HCT116 (cell line): ENCODE data around the gene BLID. TPM values are rescaled to one million over a fixed set of nuclear protein-coding genes. Genes with fewer than 3 reads are reported as not detected.

Source experiments
- ATAC-seq: fragments of 200-7000 bp; cut with Tn5 transposase; 2 replicates; pipeline ENCODE4 v1.9.1; 2020; ENCODE audit warnings: mild to moderate bottlenecking, moderate library complexity
- BruUV-seq: library from RNA; stranded (reverse); fragments of 400-500 nt; replicated peaks from 2 replicates; lab custom pipeline; 2021; lab: Mats Ljungman, UMichigan
- CTCF ChIA-PET: fragments of 300-600 bp; sonication (Branson Sonifier 250); formaldehyde crosslinking; loops from one replicate; lab custom pipeline; 2021; ENCODE audit warnings: antibody characterized with exemption; lab: Charles Lee
- POLR2A ChIA-PET: fragments of 300-600, 350-600 bp; sonication (Branson Sonifier 250); formaldehyde crosslinking; loops from one replicate; lab custom pipeline; 2021; ENCODE audit warnings: antibody characterized with exemption; lab: Charles Lee
- RAD21 ChIA-PET, 2 experiments: fragments of 300-600 bp; sonication (Branson Sonifier 250); formaldehyde crosslinking; loops; one replicate each; lab custom pipeline; 2023; ENCODE audit warnings: low total read pairs in 2 of 2; ENCODE audit not compliant: uncharacterized antibody in 2 of 2, unreplicated experiment in 2 of 2, low non-redundant PET in 1 of 2; lab: Charles Lee
- DNase-seq: peaks from one replicate; pipeline ENCODE4 v3.0.0-alpha.2; 2010; ENCODE audit warnings: low read depth, low spot score
- H2AFZ ChIP-seq: fragments of 200-600 bp; shearing (Covaris generic), sonication (generic); 2 replicates; pipeline ENCODE4 v1.6.1; 2017; ENCODE audit warnings: low read depth, mixed run types, mixed read lengths, antibody characterized with exemption, low read length; ENCODE audit not compliant: poor library complexity, severe bottlenecking
- H3K27ac ChIP-seq: 2 replicates; pipeline ENCODE4 v1.5.1; 2012; ENCODE audit warnings: low read depth, low read length
- H3K27me3 ChIP-seq: fragments of 200-600 bp; sonication (generic); 2 replicates; pipeline ENCODE4 v1.6.1; 2016; ENCODE audit warnings: mixed run types, low read length, mixed read lengths; ENCODE audit not compliant: insufficient read depth
- H3K36me3 ChIP-seq, 2 experiments: fragments of 200-500 bp in 1 of 2; fragments of 200-600 bp in 1 of 2; sonication (Bioruptor generic) in 1 of 2; sonication (generic) in 1 of 2; 2 replicates each; pipeline versions ENCODE4 v1.5.1 to v1.6.1; 2014 to 2016; ENCODE audit warnings: low read length in 2 of 2, inconsistent platforms in 1 of 2, mixed read lengths in 1 of 2, mixed run types in 1 of 2; ENCODE audit not compliant: insufficient read depth in 2 of 2, control insufficient read depth in 1 of 2
- H3K4me1 ChIP-seq, 2 experiments: fragments of 200-600 bp in 1 of 2; sonication (generic) in 1 of 2; 2 replicates each; pipeline versions ENCODE4 v1.5.1 to v1.6.1; 2012 to 2017; ENCODE audit warnings: low read length in 2 of 2, inconsistent platforms in 1 of 2, mild to moderate bottlenecking in 1 of 2, mixed read lengths in 1 of 2, mixed run types in 1 of 2, moderate library complexity in 1 of 2; ENCODE audit not compliant: insufficient read depth in 2 of 2, control insufficient read depth in 1 of 2
- H3K4me2 ChIP-seq: fragments of 200-600 bp; sonication (generic); 2 replicates; pipeline ENCODE4 v1.6.1; 2017; ENCODE audit warnings: mixed run types, low read length, mixed read lengths
- H3K4me3 ChIP-seq, 2 experiments: fragments of 200-600 bp in 1 of 2; sonication (generic) in 1 of 2; replicated peaks in 1 of 2; 2 replicates each; pipeline ENCODE4 v1.5.1; 2011 to 2016; ENCODE audit warnings: low read length in 2 of 2, control low read depth in 1 of 2, low read depth in 1 of 2, mild to moderate bottlenecking in 1 of 2, mixed read lengths in 1 of 2, mixed run types in 1 of 2
- H3K79me2 ChIP-seq: fragments of 200-600 bp; sonication (generic); 2 replicates; pipeline ENCODE4 v1.6.1; 2017; ENCODE audit warnings: mild to moderate bottlenecking, mixed run types, low read length, moderate library complexity, mixed read lengths; ENCODE audit not compliant: insufficient read depth
- H3K9ac ChIP-seq: fragments of 200-600 bp; sonication (generic); 2 replicates; pipeline ENCODE4 v1.6.1; 2016; ENCODE audit warnings: low read length, mixed read lengths
- H3K9me2 ChIP-seq: fragments of 200-600 bp; sonication (generic), shearing (Covaris generic); 2 replicates; pipeline ENCODE4 v1.6.1; 2017; ENCODE audit warnings: mixed run types, mild to moderate bottlenecking, moderate library complexity; ENCODE audit not compliant: insufficient read depth
- H3K9me3 ChIP-seq, 2 experiments: fragments of 200-500 bp in 1 of 2; fragments of 200-600 bp in 1 of 2; sonication (Bioruptor generic) in 1 of 2; sonication (generic) in 1 of 2; 2 replicates each; pipeline ENCODE4 v1.6.1; 2014 to 2017; ENCODE audit warnings: low read length in 2 of 2, mixed read lengths in 2 of 2, inconsistent platforms in 1 of 2, low read depth in 1 of 2, mild to moderate bottlenecking in 1 of 2, mixed run types in 1 of 2, moderate library complexity in 1 of 2; ENCODE audit not compliant: control insufficient read depth in 1 of 2, insufficient read depth in 1 of 2
- H4K20me1 ChIP-seq: fragments of 200-600 bp; sonication (generic), shearing (Covaris generic); 2 replicates; pipeline ENCODE4 v1.6.1; 2017; ENCODE audit warnings: mixed run types, mild to moderate bottlenecking, moderate library complexity; ENCODE audit not compliant: insufficient read depth
- ATF3 ChIP-seq: IDR thresholded peaks from 2 replicates; pipeline ENCODE4 v1.6.1; 2012
- CEBPB ChIP-seq: IDR thresholded peaks from 2 replicates; pipeline ENCODE4 v1.6.1; 2012; ENCODE audit warnings: low read depth
- CTCF ChIP-seq, 3 experiments: fragments of 200-600 bp in 1 of 3; sonication (generic) in 1 of 3; IDR thresholded peaks in 2 of 3; conservative IDR thresholded peaks in 1 of 3; 2 replicates each; pipeline ENCODE4 v1.5.1; 2012 to 2017; ENCODE audit warnings: low read depth in 2 of 3, low read length in 2 of 3, antibody characterized with exemption in 1 of 3, borderline replicate concordance in 1 of 3, control low read depth in 1 of 3, mild to moderate bottlenecking in 1 of 3, mixed read lengths in 1 of 3, mixed run types in 1 of 3, moderate library complexity in 1 of 3; ENCODE audit not compliant: insufficient read depth in 1 of 3
- EGR1 ChIP-seq: IDR thresholded peaks from 2 replicates; pipeline ENCODE4 v1.6.1; 2012; ENCODE audit warnings: low read depth
- EZH2 ChIP-seq: fragments of 200-600 bp; sonication (generic); IDR thresholded peaks from 2 replicates; pipeline ENCODE4 v1.6.1; 2017; ENCODE audit warnings: antibody characterized with exemption, mixed run types
- FOSL1 ChIP-seq: IDR thresholded peaks from 2 replicates; pipeline ENCODE4 v1.6.1; 2012; ENCODE audit warnings: low read depth
- JUND ChIP-seq: IDR thresholded peaks from 2 replicates; pipeline ENCODE4 v1.6.1; 2012
- MAX ChIP-seq: IDR thresholded peaks from 2 replicates; pipeline ENCODE4 v1.6.1; 2012
- POLR2A ChIP-seq: IDR thresholded peaks from 2 replicates; pipeline ENCODE4 v1.7.0; 2011; ENCODE audit warnings: borderline replicate concordance; ENCODE audit not compliant: insufficient read depth, insufficient read length; ENCODE audit errors: extremely low read depth
- POLR2AphosphoS5 ChIP-seq: IDR thresholded peaks from 2 replicates; pipeline ENCODE4 v1.6.1; 2011; ENCODE audit warnings: mild to moderate bottlenecking, low read depth, low read length, moderate library complexity
- RAD21 ChIP-seq: IDR thresholded peaks from 2 replicates; pipeline ENCODE4 v1.6.1; 2012; ENCODE audit warnings: low read depth, mild to moderate bottlenecking
- REST ChIP-seq: IDR thresholded peaks from 2 replicates; pipeline ENCODE4 v1.6.1; 2012; ENCODE audit warnings: low read depth
- SIN3A ChIP-seq: IDR thresholded peaks from 2 replicates; pipeline ENCODE4 v1.6.1; 2012; ENCODE audit warnings: low read depth
- SRF ChIP-seq: IDR thresholded peaks from 2 replicates; pipeline ENCODE4 v1.6.1; 2012; ENCODE audit warnings: low read depth
- TCF7L2 ChIP-seq: IDR thresholded peaks from 2 replicates; pipeline ENCODE4 v1.7.0; 2011; ENCODE audit warnings: borderline replicate concordance, inconsistent platforms; ENCODE audit not compliant: insufficient read depth, insufficient read length; ENCODE audit errors: extremely low read depth
- YY1 ChIP-seq: IDR thresholded peaks from 2 replicates; pipeline ENCODE4 v1.6.1; 2011; ENCODE audit warnings: low read length, low read depth, moderate library complexity, mild to moderate bottlenecking; ENCODE audit not compliant: insufficient replicate concordance; ENCODE audit errors: extremely low read depth
- ZBTB33 ChIP-seq: IDR thresholded peaks from 2 replicates; pipeline ENCODE4 v1.6.1; 2011; ENCODE audit warnings: mild to moderate bottlenecking, low read length, moderate library complexity; ENCODE audit not compliant: insufficient replicate concordance; ENCODE audit errors: extremely low read depth
- ZFX ChIP-seq: fragments of 450-650 bp; IDR thresholded peaks from 2 replicates; pipeline ENCODE4 v1.6.1; 2017
- ZNF274 ChIP-seq: fragments of 200-500 bp; sonication (Bioruptor generic); IDR thresholded peaks from 2 replicates; pipeline ENCODE4 v1.6.1; 2014; ENCODE audit warnings: mild to moderate bottlenecking, low read depth, low read length, inconsistent platforms
- intact Hi-C: fragments of 100-400 bp; cut with micrococcal nuclease; formaldehyde crosslinking; loops from 2 replicates; pipeline ENCODE4 v1.10.0; 2022
- total RNA-seq: library from RNA; stranded (reverse); gene quantifications from one replicate; pipeline ENCODE4 v1.2.1, GENCODE V29; 2021; ENCODE audit not compliant: unreplicated experiment

BLID gene
- total RNA-seq, 1 experiment from 2014 or later = 8.9 TPM

GRCh38 chr11:122085264-122085663 lies 30.8 kb downstream of the BLID start (continued):
- TF ChIP-seq MAX (peak; percentile 56), SIN3A (peak; percentile 53; the same call in 1 of the 2 replicates)

- no peak overlapping the region for H3K27ac ChIP-seq
- ChIA-PET POLR2A (no interaction called here), RAD21 (no interaction called here), CTCF (no interaction called here)
- no TSS peak for BruUV-seq
- H3K9me3 ChIP-seq = no peaks in the 10 kb centered on the region
- no peaks in the 10 kb centered on the region for H3K27me3 ChIP-seq
- H3K4me3 ChIP-seq = no peak overlapping the region
- peaks cover 12 to 26% of the 10 kb centered on the region in 2 experiments for H3K4me1 ChIP-seq
- no peaks in the 10 kb centered on the region for H4K20me1 ChIP-seq
- no peaks in the 10 kb centered on the region for H3K79me2 ChIP-seq
- no peak overlapping the region for H2AFZ ChIP-seq
- intact Hi-C loops = no loop called here
- no peak overlapping the region for H3K4me2 ChIP-seq
- ATAC-seq (no peak), DNase-seq (no peak)
- H3K9ac ChIP-seq = no peak overlapping the region
- H3K9me2 ChIP-seq = no peaks in the 10 kb centered on the region
- H3K36me3 ChIP-seq = no peaks in the 10 kb centered on the region
- TF ChIP-seq REST (no peak), MAX (no peak), EZH2 (no peak), ATF3 (no peak), POLR2AphosphoS5 (no peak), FOSL1 (no peak), CEBPB (no peak), RAD21 (no peak), EGR1 (no peak), CTCF (IDR thresholded peaks at IDR 0.05 in 2 of 3, conservative IDR thresholded peaks at IDR 0.05 in 1 of 3; ENCODE audit: borderline replicate concordance in 1 of 3, insufficient read depth in 1 of 3, low read depth in 2 of 3, low read length in 2 of 3) (no peak), YY1 (no peak), ZFX (no peak), SRF (no peak), POLR2A (no peak), ZNF274 (no peak), ZBTB33 (no peak), JUND (no peak), TCF7L2 (no peak)
These were observed 33.8 kb downstream of the BLID start for GRCh38 chr11:122082205-122082604.
